ENCODE data around the gene KCNN3. TPM values are rescaled to one million over a fixed set of nuclear protein-coding genes. Genes with fewer than 3 reads are reported as not detected.

Gene KCNN3
- total and polyA plus RNA-seq, 2 of the 13 experiments (the other 11 are each of a cell fraction or from before 2014, with no cell fraction given): not detected

DNA sequence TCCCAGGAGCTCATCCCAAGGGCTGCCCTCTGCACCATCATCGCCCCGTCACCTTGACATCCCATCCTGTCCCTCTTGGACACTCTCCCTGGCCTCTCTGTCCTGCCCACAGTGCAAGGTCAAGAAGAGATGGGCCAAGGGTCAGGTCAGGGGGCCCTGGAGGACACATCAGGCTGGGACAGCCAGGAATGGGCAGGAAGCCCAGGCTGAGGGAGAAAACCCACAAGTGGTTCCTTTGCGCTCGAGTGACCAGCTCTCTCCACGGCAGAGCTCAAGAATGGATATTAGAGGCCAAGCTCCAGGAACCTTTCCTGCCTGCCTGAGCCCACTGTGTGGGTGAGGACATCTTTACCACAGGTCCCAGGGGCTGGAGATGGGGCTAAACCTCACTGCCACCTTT is 41.0 kb downstream of the KCNN3 start (continued):
- TF ChIP-seq, protein P1, sequence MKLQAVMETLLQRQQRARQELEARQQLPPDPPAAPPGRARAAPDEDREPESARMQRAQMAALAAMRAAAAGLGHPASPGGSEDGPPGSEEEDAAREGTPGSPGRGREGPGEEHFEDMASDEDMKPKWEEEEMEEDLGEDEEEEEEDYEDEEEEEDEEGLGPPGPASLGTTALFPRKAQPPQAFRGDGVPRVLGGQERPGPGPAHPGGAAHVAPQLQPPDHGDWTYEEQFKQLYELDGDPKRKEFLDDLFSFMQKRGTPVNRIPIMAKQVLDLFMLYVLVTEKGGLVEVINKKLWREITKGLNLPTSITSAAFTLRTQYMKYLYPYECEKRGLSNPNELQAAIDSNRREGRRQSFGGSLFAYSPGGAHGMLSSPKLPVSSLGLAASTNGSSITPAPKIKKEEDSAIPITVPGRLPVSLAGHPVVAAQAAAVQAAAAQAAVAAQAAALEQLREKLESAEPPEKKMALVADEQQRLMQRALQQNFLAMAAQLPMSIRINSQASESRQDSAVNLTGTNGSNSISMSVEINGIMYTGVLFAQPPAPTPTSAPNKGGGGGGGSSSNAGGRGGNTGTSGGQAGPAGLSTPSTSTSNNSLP (IDR thresholded peaks at IDR 0.05; ENCODE audit: low read depth, low read length): no peak

DNA sequence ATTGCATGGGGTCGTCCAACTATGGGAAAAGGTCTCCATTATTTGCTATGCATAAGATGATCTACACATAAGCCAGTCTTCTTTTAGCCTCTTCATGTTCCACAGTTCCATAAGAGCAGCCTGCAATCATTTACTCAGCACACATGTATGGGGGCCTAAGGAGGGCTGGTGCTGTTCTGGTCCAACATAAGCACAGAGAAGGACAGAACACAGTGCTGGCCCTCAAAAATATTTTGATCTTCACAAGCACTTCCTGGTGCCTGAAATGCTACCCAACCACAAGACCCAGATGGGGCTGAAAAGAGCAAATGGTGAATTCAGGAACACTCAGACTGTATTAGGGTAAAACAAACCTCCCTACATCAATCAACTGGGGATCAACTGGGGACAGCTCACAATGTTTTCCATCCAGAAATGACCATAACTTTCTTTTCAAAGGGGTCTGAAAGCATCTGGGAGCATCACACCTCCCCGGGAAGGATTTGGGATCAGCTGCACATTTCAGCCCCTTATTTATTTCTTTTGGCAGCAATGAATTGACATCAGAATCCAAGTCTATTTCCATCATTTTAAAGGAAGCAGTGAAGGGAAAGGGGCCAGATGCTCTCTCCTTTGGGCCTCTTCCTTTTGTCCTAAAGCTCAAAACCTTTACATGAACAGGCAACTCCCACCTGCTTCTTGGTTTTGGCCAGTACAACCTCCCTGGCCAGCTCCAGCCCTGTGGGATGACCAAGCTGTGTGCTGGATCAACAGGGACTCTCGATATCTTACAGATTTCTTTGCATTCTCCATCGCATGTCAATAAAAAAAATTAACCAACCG is 45.7 kb downstream of the KCNN3 start:
- no peak for ATAC-seq
- H3K36me3 ChIP-seq (replicated peaks in 1 of 2; ENCODE audit: control insufficient read depth in 1 of 2, insufficient read depth in 2 of 2, low read length in 2 of 2): no peaks in the 10 kb centered on the region
- no peak for FAIRE-seq
- no peaks in the 10 kb centered on the region for H3K9me3 ChIP-seq (ENCODE audit: low read length)
- no peak overlapping the region for H3K4me3 ChIP-seq (replicated peaks in 1 of 3; ENCODE audit: insufficient read depth in 1 of 3, low read depth in 2 of 3, low read length in 3 of 3)
- no peak overlapping the region for H3K27ac ChIP-seq (ENCODE audit: extremely low read length, insufficient read depth, low read length)
- 0 out of 2 replicates have a peak, but pooled peaks cover 2% of the 10 kb centered on the region for H4K20me1 ChIP-seq (ENCODE audit: insufficient read depth, low read length)
- H2AFZ ChIP-seq (ENCODE audit: low read length): no peak overlapping the region
- intact Hi-C loops (cut with micrococcal nuclease; ENCODE audit: unreplicated experiment): no loop called here
- peaks cover 0 to 19% of the 10 kb centered on the region in 2 experiments; a peak in 2 of 5 replicates for H3K27me3 ChIP-seq (ENCODE audit: control insufficient read depth in 1 of 2, insufficient read depth in 2 of 2, low read length in 2 of 2)
- 13% methylated on average over 5 of the region's 5 CpGs for WGBS (ENCODE audit: low lambda C conversion rate)
- in situ Hi-C loops (cut with HindIII; ENCODE audit: extremely low pct_ligation_motif_present, low pct_unique_long_range_greater_than_20kb): no loop called here
- no peaks in the 10 kb centered on the region for H3K4me1 ChIP-seq (ENCODE audit: insufficient read depth, low read length)
- no peaks in the 10 kb centered on the region for H3K79me2 ChIP-seq (ENCODE audit: insufficient read depth, low read length)
- ChIA-PET POLR2A (no interaction called here), CTCF (ENCODE audit: low intra/inter-chr PET ratio, low total read pairs) (no interaction called here)
- TF ChIP-seq, protein P2, sequence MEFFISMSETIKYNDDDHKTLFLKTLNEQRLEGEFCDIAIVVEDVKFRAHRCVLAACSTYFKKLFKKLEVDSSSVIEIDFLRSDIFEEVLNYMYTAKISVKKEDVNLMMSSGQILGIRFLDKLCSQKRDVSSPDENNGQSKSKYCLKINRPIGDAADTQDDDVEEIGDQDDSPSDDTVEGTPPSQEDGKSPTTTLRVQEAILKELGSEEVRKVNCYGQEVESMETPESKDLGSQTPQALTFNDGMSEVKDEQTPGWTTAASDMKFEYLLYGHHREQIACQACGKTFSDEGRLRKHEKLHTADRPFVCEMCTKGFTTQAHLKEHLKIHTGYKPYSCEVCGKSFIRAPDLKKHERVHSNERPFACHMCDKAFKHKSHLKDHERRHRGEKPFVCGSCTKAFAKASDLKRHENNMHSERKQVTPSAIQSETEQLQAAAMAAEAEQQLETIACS (CRISPR knock-in tag; IDR thresholded peaks at IDR 0.05): no peak
- TF ChIP-seq FOSL2 (CRISPR knock-in tag; IDR thresholded peaks at IDR 0.05): no peak
- TF ChIP-seq GABPA (IDR thresholded peaks at IDR 0.05; ENCODE audit: low read depth, low read length): no peak
- TF ChIP-seq GABPA (CRISPR knock-in tag; IDR thresholded peaks at IDR 0.05; ENCODE audit: low read depth): no peak
- TF ChIP-seq CENPT (CRISPR knock-in tag; IDR thresholded peaks at IDR 0.05; ENCODE audit: low read depth): no peak
- TF ChIP-seq ZNF607 (CRISPR knock-in tag; IDR thresholded peaks at IDR 0.05; ENCODE audit: borderline replicate concordance): no peak
- TF ChIP-seq ZFY (CRISPR knock-in tag; IDR thresholded peaks at IDR 0.05): no peak
- no peak for TF ChIP-seq ZNF766 (CRISPR knock-in tag; IDR thresholded peaks at IDR 0.05; ENCODE audit: borderline replicate concordance)
- TF ChIP-seq SAFB2 (CRISPR knock-in tag; IDR thresholded peaks at IDR 0.05; ENCODE audit: borderline replicate concordance, low read depth): no peak
- no peak for TF ChIP-seq ELF4 (CRISPR knock-in tag; IDR thresholded peaks at IDR 0.05; ENCODE audit: borderline replicate concordance)
- no peak for TF ChIP-seq REPIN1 (CRISPR knock-in tag; IDR thresholded peaks at IDR 0.05; ENCODE audit: borderline replicate concordance, low read depth)
- no peak for TF ChIP-seq ZNF589 (CRISPR knock-in tag; conservative IDR thresholded peaks at IDR 0.05)
- TF ChIP-seq ZBTB7A (CRISPR knock-in tag; IDR thresholded peaks at IDR 0.05): no peak
- TF ChIP-seq, protein P3, sequence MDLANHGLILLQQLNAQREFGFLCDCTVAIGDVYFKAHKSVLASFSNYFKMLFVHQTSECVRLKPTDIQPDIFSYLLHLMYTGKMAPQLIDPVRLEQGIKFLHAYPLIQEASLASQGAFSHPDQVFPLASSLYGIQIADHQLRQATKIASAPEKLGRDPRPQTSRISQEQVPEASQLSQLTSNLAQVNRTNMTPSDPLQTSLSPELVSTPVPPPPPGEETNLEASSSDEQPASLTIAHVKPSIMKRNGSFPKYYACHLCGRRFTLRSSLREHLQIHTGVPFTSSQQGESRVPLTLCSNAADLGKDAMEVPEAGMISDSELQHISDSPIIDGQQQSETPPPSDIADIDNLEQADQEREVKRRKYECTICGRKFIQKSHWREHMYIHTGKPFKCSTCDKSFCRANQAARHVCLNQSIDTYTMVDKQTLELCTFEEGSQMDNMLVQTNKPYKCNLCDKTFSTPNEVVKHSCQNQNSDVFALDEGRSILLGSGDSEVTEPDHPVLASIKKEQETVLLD (CRISPR knock-in tag; IDR thresholded peaks at IDR 0.05; ENCODE audit: low read depth): no peak
- no peak for DNase-seq (ENCODE audit: low spot score)
- no peak overlapping the region for H3K9ac ChIP-seq (ENCODE audit: insufficient read depth, low read depth, low read length)
- H3K4me2 ChIP-seq (ENCODE audit: low read depth, low read length): no peak overlapping the region
- no TSS peak for BruUV-seq (replicated peaks)

All from HepG2 (cell line).